ENCODE results near the gene RESF1.

GRCh38 chr12:32003654-32004053 lies 44.4 kb downstream of the RESF1 start:
- TF ChIP-seq PBX3 (CRISPR knock-in tag; IDR thresholded peaks at IDR 0.05; ENCODE audit: borderline replicate concordance) (no peak), MZF1 (CRISPR knock-in tag; IDR thresholded peaks at IDR 0.05; ENCODE audit: borderline replicate concordance) (no peak), FOXM1 (CRISPR knock-in tag; IDR thresholded peaks at IDR 0.05) (no peak), ZNF792 (CRISPR knock-in tag; IDR thresholded peaks at IDR 0.05) (no peak), SMAD9 (CRISPR knock-in tag; IDR thresholded peaks at IDR 0.05) (no peak), HHEX (CRISPR knock-in tag; IDR thresholded peaks at IDR 0.05) (no peak), POLR2AphosphoS5 (IDR thresholded peaks at IDR 0.05; ENCODE audit: low read depth, low read length) (no peak), CTCF (CRISPR knock-in tag; IDR thresholded peaks at IDR 0.05) (no peak), ZMYM3 (CRISPR knock-in tag; IDR thresholded peaks at IDR 0.05) (no peak), WIZ (CRISPR knock-in tag; IDR thresholded peaks at IDR 0.05) (no peak), CREB1 (IDR thresholded peaks at IDR 0.05) (no peak), CREB1 (CRISPR knock-in tag; IDR thresholded peaks at IDR 0.05) (no peak), ZNF225 (CRISPR knock-in tag; IDR thresholded peaks at IDR 0.05) (no peak), SMARCE1 (IDR thresholded peaks at IDR 0.05; ENCODE audit: borderline replicate concordance) (no peak)
